Ishikawa (cell line): ENCODE measurements around the gene IGDCC3.

Experiments used
- CEBPB ChIP-seq: IDR thresholded peaks from 2 replicates; pipeline ENCODE4 v1.6.1; 2012
- CREB1 ChIP-seq: IDR thresholded peaks from 2 replicates; pipeline ENCODE4 v1.6.1; 2012; ENCODE audit warnings: low read depth
- EGR1 ChIP-seq: IDR thresholded peaks from 2 replicates; pipeline ENCODE4 v1.6.1; 2012
- EP300 ChIP-seq: IDR thresholded peaks from 2 replicates; pipeline ENCODE4 v1.6.1; 2012; ENCODE audit warnings: borderline replicate concordance
- FOXM1 ChIP-seq: IDR thresholded peaks from 2 replicates; pipeline ENCODE4 v1.6.1; 2012; ENCODE audit warnings: low read depth, borderline replicate concordance
- NFIC ChIP-seq: IDR thresholded peaks from 2 replicates; pipeline ENCODE4 v1.6.1; 2012
- RAD21 ChIP-seq: IDR thresholded peaks from 2 replicates; pipeline ENCODE4 v1.6.1; 2012; ENCODE audit warnings: low read depth
- TAF1 ChIP-seq: IDR thresholded peaks from 2 replicates; pipeline ENCODE4 v1.6.1; 2012; ENCODE audit warnings: low read depth, mild to moderate bottlenecking
- TCF12 ChIP-seq: IDR thresholded peaks from 2 replicates; pipeline ENCODE4 v1.6.1; 2012; ENCODE audit warnings: low read depth
- TEAD4 ChIP-seq: IDR thresholded peaks from 2 replicates; pipeline ENCODE4 v1.6.1; 2012
- YY1 ChIP-seq: IDR thresholded peaks from 2 replicates; pipeline ENCODE4 v1.6.1; 2012; ENCODE audit warnings: low read depth
- ZBTB7A ChIP-seq: IDR thresholded peaks from 2 replicates; pipeline ENCODE4 v1.6.1; 2012; ENCODE audit warnings: low read depth
- TF ChIP-seq, protein P1 (sequence below): IDR thresholded peaks from 2 replicates; pipeline ENCODE4 v1.6.1; 2012; ENCODE audit warnings: low read depth, mild to moderate bottlenecking
- TF ChIP-seq, protein P2 (sequence below): IDR thresholded peaks from 2 replicates; pipeline ENCODE4 v1.6.1; 2012
- TF ChIP-seq, protein P3 (sequence below): IDR thresholded peaks from 2 replicates; pipeline ENCODE4 v1.6.1; 2012

IGDCC3 gene

DNA sequence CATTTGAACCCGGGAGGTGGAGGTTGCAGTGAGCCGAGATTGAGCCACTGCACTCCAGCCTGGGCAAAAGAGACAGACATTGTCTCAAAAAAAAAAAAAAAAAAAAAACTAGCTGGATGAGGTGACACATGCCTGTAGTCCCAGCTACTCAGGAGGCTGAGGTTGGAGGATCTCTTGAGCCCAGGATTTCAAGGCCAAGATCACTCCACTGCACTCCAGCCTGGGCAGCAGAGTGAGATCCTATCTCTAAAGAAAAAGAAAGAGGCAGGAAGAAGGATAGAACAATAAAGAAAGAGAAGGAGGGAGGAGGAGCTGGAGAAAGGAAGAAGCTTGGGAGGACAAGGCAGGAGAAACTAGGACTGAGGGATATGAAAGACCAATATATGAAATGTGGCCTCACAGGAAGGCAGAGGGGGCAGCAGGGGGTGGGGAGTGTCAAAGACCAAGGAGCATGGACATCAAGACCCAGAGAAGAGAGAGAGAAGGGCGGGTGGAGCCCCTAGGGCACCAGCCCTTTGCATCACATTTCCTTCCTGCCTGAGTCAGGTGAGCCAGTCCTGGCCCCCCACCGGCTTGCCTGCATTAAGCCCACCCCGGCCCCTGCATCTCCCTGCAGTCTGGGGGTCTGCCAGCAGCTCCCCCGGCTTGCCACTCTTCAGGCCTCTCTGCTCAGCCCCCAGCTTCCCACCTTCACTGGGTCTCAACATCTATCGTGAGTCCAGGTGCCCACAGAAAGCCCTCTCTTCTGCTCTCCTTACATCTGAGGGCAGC is 11.5 kb downstream of the IGDCC3 start:
- TF ChIP-seq NFIC (no peak), CREB1 (no peak), ZBTB7A (no peak), TCF12 (no peak), TAF1 (no peak), EGR1 (no peak), YY1 (no peak), CEBPB (no peak), FOXM1 (no peak), RAD21 (no peak), EP300 (no peak), TEAD4 (no peak)
- TF ChIP-seq, protein P1, sequence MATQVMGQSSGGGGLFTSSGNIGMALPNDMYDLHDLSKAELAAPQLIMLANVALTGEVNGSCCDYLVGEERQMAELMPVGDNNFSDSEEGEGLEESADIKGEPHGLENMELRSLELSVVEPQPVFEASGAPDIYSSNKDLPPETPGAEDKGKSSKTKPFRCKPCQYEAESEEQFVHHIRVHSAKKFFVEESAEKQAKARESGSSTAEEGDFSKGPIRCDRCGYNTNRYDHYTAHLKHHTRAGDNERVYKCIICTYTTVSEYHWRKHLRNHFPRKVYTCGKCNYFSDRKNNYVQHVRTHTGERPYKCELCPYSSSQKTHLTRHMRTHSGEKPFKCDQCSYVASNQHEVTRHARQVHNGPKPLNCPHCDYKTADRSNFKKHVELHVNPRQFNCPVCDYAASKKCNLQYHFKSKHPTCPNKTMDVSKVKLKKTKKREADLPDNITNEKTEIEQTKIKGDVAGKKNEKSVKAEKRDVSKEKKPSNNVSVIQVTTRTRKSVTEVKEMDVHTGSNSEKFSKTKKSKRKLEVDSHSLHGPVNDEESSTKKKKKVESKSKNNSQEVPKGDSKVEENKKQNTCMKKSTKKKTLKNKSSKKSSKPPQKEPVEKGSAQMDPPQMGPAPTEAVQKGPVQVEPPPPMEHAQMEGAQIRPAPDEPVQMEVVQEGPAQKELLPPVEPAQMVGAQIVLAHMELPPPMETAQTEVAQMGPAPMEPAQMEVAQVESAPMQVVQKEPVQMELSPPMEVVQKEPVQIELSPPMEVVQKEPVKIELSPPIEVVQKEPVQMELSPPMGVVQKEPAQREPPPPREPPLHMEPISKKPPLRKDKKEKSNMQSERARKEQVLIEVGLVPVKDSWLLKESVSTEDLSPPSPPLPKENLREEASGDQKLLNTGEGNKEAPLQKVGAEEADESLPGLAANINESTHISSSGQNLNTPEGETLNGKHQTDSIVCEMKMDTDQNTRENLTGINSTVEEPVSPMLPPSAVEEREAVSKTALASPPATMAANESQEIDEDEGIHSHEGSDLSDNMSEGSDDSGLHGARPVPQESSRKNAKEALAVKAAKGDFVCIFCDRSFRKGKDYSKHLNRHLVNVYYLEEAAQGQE: no peak
- TF ChIP-seq, protein P2, sequence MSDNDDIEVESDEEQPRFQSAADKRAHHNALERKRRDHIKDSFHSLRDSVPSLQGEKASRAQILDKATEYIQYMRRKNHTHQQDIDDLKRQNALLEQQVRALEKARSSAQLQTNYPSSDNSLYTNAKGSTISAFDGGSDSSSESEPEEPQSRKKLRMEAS: no peak
- TF ChIP-seq, protein P3, sequence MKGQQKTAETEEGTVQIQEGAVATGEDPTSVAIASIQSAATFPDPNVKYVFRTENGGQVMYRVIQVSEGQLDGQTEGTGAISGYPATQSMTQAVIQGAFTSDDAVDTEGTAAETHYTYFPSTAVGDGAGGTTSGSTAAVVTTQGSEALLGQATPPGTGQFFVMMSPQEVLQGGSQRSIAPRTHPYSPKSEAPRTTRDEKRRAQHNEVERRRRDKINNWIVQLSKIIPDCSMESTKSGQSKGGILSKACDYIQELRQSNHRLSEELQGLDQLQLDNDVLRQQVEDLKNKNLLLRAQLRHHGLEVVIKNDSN: no peak

DNA sequence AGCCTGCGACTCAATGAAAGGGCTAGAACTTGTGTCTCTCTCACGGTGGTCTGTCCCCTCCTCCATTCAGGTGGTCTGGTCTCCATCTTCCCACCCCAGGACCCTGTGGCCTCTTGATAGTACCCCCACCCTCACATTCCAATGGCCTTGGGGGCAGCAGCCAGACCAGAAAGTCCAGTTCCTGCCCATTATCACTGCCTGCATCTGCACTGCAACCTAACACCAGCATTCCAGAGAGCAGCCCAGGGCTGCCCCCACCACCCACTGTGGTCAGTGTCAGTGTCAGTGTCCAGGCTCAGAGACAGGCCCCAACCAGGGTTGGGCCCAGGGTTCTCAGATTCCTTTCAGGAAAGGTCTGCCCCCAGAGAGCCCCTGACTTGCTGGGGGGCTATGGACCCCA is 12.6 kb downstream of the IGDCC3 start:
- TF ChIP-seq CREB1 (no peak), ZBTB7A (peak; percentile 97), CEBPB (no peak), YY1 (no peak), TAF1 (no peak), EP300 (peak; percentile 36; the same call in 1 of the 2 replicates), TCF12 (0 out of 2 replicates have a peak, but pooled peaks have one; percentile 62), NFIC (no peak), EGR1 (no peak), TEAD4 (peak; percentile 84)
- TF ChIP-seq, protein P3: no peak

DNA sequence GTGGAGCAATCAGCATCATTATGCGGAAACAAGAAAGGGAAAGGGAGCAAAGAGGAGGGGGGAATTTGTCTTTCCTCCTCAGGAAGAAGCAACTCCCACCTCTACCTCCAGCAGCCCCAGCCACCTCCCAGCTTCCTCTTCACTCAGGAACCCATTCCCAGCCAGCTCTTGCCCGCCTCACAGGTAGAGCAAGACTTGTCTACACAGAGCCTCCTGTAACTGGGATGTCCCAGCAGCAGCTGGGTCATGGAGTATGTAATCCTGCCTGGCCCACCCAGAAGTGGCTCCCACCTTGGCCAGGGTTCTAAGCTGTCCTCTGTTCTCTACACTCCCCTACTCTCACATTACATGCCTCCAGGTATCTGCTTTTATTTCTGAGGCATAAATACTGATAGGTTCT is 14.0 kb downstream of the IGDCC3 start:
- TF ChIP-seq NFIC (no peak), TEAD4 (no peak), TCF12 (no peak), EGR1 (no peak)
- TF ChIP-seq, protein P1: no peak

DNA sequence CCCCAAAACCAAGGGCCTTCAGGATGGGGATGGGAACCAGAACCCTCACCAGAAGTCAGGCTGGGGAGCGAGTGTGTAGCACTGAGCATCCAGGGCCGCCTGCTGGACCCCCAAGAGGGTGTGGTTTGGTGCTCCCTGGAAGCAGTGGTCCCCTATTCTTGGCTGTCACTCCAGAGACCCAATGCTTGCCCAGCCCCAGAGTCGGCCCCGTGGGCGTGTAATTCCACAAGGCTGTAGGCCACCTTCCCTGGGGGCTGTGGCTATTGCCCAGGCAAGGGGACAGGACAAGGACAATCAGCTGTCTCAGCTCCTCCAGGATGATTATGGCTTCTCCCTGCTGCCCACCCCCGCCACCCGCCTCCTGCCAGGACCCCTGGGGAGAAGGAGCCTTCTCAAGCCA is 14.5 kb downstream of the IGDCC3 start:
- TF ChIP-seq, protein P2: no peak
- no peak for TF ChIP-seq FOXM1
- no peak for TF ChIP-seq TEAD4
- TF ChIP-seq TAF1: no peak
- TF ChIP-seq CREB1: no peak
- TF ChIP-seq, protein P3: no peak
- no peak for TF ChIP-seq ZBTB7A
- no peak for TF ChIP-seq RAD21
- TF ChIP-seq EP300: no peak
- TF ChIP-seq EGR1: no peak
- TF ChIP-seq TCF12: no peak
- TF ChIP-seq CEBPB: no peak
- TF ChIP-seq, protein P1: no peak
- no peak for TF ChIP-seq NFIC
- TF ChIP-seq YY1: no peak
